ENCODE results near the gene DBH.

The DBH gene

GRCh38 chr9:133641861-133642595 lies 5.9 kb downstream of the DBH start:
- Mint-ChIP-seq H3K27me3 (no peaks in the 10 kb centered on the region), H3K4me1 (no peaks in the 10 kb centered on the region), H3K9me3 (no peaks in the 10 kb centered on the region), H3K4me3 (no peak overlapping the region), H3K27ac (no peak overlapping the region)
- DNase-seq = no peak
- ATAC-seq = no peak

- no peaks in the 10 kb centered on the region for H3K9me3 Mint-ChIP-seq
- H3K27ac Mint-ChIP-seq = no peak overlapping the region
- no peaks in the 10 kb centered on the region for H3K27me3 Mint-ChIP-seq
These were observed 6.7 kb downstream of the DBH start for GRCh38 chr9:133642708-133643361.

GRCh38 chr9:133643362-133643755 lies 7.2 kb downstream of the DBH start:
- Mint-ChIP-seq H3K9me3 (no peaks in the 10 kb centered on the region), H3K27ac (no peak overlapping the region), H3K27me3 (no peaks in the 10 kb centered on the region), H3K4me1 (no peaks in the 10 kb centered on the region), H3K4me3 (no peak overlapping the region)
- DNase-seq = no peak
- no peak for ATAC-seq

More at GRCh38 chr9:133642708-133643361, 6.7 kb downstream of the DBH start:
- Mint-ChIP-seq H3K4me1 (no peaks in the 10 kb centered on the region), H3K4me3 (no peak overlapping the region)
- no peak for ATAC-seq
- no peak for DNase-seq

- no peak for DNase-seq
- Mint-ChIP-seq H3K27me3 (no peaks in the 10 kb centered on the region), H3K9me3 (no peaks in the 10 kb centered on the region), H3K27ac (no peak overlapping the region), H3K4me1 (no peaks in the 10 kb centered on the region), H3K4me3 (no peak overlapping the region)
- ATAC-seq = no peak
These were observed 8.0 kb downstream of the DBH start for GRCh38 chr9:133643978-133644760.

DNA sequence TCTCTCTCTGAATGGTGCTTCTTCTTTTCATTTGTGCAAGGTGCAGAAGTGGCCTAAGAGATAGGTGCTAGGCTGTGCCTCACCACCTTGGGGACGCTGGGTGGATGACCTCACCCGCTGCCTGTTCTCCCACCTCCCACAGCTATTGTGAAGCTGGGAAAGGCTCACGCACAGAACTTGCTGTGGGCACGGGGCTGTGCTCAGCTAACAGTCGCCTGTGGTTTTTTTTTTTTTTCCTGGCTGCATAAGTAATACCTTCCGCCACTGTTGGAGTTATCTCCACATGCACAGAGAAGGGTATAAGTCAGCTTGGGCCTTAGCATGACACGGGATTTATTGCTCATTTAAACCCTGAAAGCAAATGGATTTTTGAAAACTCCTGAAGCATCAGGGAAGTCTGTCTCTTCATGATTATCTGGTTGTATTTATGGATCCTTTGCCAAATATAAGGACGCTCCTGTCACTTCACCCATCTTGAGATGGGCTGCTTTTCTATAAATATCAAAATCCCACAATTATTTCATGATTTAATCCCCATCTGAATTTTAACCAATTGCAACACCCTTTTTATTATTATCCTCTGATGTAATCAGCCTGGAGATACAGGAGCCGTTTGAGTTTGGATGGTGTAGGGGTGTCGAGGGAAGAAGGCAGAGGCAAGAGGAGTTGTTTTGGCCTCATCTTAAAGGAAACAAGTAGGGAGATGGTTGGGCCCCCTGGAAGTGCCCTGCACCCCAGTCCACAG lies 9.0 kb downstream of the DBH start:
- no peak overlapping the region for H3K27ac Mint-ChIP-seq

DNA sequence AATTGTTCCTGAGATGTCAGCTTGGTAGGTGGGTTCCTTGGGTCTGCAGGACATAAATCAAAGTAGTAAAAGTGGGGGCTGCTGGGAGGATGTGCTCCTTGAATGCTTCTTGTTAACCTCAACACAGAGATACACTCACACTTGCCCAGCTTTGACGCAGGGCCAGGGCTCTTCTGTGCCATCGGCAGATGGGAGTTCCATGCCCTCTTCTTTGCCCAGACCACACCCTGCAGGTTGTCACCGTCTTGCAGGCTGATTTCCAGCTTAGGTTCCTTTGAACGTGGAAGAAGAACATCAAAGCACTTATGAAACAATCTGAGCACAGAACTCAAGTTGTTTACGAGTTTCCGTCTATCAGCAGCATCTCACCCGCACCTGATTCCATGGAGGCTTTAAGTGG lies 11.0 kb downstream of the DBH start:
- no peak overlapping the region for H3K27ac Mint-ChIP-seq
- H3K4me1 Mint-ChIP-seq = no peaks in the 10 kb centered on the region
- peaks cover 15% of the 10 kb centered on the region for H3K27me3 Mint-ChIP-seq
- H3K4me3 Mint-ChIP-seq = no peak overlapping the region
- ATAC-seq (no peak), DNase-seq (no peak)
- H3K9me3 Mint-ChIP-seq = no peaks in the 10 kb centered on the region

More for the DNA sequence above, 9.0 kb downstream of the DBH start:
- Mint-ChIP-seq H3K4me3 (no peak overlapping the region), H3K27me3 (peaks cover 6% of the 10 kb centered on the region), H3K4me1 (no peaks in the 10 kb centered on the region), H3K9me3 (no peaks in the 10 kb centered on the region)
- DNase-seq = no peak
- no peak for ATAC-seq

- Mint-ChIP-seq H3K4me3 (no peak overlapping the region), H3K9me3 (no peaks in the 10 kb centered on the region), H3K27me3 (peaks cover 23% of the 10 kb centered on the region), H3K27ac (no peak overlapping the region), H3K4me1 (no peaks in the 10 kb centered on the region)
- ATAC-seq = no peak
- no peak for DNase-seq
These were observed 11.8 kb downstream of the DBH start for GRCh38 chr9:133647765-133648469.

DNA sequence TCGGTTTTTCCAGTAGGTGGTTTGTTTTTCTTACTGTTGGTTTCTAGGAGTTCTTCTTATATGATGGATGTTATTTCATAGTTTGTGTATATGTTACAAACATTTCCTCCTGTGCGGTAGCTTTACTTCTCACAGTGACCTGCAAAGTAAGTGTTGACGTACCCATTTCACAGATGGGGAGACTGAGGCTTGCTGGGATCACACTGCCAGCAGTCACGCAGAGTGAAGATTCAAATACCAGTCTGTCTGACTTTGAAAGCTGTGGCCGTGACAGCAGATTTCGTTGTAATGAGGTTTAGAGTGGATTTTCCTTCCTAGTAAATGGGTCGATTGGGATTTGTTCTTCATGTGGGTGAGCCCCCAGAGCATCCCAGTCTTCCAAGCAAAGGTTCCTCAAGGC lies 13.0 kb downstream of the DBH start:
- DNase-seq (no peak), ATAC-seq (no peak)
- Mint-ChIP-seq H3K27me3 (peaks cover 30% of the 10 kb centered on the region), H3K4me1 (no peaks in the 10 kb centered on the region), H3K9me3 (no peaks in the 10 kb centered on the region), H3K4me3 (no peak overlapping the region), H3K27ac (no peak overlapping the region)

GRCh38 chr9:133650026-133650425 lies 13.9 kb downstream of the DBH start:
- H3K4me3 Mint-ChIP-seq = no peak overlapping the region
- DNase-seq (no peak), ATAC-seq (no peak)
- peak overlapping the region in 1 of 2 donors; percentile 40 for H3K27ac Mint-ChIP-seq
- H3K9me3 Mint-ChIP-seq = no peaks in the 10 kb centered on the region
- no peaks in the 10 kb centered on the region for H3K4me1 Mint-ChIP-seq
- H3K27me3 Mint-ChIP-seq = peaks cover 37% of the 10 kb centered on the region

DNA sequence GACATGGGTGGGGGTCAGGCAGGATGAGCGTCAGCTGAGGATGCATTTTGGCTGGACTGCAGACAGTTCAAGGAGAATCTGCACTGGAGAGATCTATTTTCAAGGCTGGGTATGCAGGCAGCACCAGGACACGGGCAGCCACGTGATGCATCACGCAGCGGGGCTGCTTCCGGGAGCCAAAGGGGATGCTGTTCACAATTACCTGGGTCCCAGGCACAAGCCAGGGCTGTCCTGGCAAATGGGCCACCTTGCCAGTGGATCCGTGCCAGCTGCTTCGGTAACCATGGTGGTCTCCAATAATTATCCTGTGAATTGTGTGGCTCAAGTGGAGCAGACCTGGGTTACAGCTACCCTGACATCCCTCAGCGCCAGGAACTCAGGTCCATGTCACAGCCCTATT lies 17.5 kb downstream of the DBH start:
- peaks cover 73% of the 10 kb centered on the region for H3K27me3 Mint-ChIP-seq
- ATAC-seq = no peak
- DNase-seq = no peak

DNA sequence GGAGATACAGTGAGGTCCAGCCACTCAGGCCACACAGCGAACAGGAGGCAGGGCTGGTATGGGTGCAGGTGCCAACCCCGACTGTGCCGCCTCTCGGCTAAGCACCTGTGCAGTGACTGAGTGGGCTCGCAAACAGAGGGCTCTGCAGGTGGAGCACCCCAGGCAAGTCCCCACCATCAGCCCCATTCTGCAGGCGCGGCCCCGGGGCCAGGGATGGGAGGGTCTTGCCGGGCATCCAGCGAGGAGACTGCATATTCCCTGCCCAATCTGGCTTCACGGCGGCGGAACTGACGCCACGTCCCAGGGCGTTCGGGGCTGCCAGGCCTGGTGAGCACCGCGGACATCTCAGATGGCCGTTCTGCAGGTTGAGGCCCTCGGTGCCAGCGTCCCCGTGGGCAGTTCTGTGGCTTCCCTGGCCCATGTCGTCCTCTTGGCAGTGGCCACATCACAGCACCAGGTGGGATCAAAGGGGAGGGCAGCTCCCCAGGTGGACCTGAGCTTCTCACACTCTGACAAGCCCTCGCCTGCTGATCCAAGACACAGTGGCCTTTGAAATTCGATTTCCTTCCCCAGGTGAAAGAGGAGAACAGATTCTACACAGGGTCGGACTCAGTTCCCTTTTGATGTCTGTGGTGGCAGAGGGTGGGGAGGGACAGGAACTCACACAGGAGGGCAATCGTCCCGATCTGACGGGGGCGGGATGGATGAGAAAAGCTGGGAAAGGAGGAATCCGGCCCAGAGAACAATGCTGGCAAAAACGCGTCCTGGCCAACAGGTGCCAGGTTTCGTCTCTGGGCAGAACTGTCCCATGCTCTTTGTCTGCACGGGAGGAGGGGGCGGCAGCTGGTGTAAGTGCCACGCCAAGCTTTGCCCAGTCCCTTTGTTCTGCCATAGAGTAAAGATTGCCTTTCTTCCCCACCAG lies 18.8 kb downstream of the DBH start:
- ATAC-seq = no peak
- DNase-seq = no peak
- peaks cover 83% of the 10 kb centered on the region for H3K27me3 Mint-ChIP-seq
- peaks cover 31% of the 10 kb centered on the region for H3K4me1 Mint-ChIP-seq
- H3K27ac Mint-ChIP-seq = no peak overlapping the region
- no peaks in the 10 kb centered on the region for H3K9me3 Mint-ChIP-seq
- H3K4me3 Mint-ChIP-seq = no peak overlapping the region

More for the DNA sequence above, 17.5 kb downstream of the DBH start:
- Mint-ChIP-seq H3K9me3 (no peaks in the 10 kb centered on the region), H3K4me1 (peaks cover 18% of the 10 kb centered on the region), H3K27ac (no peak overlapping the region), H3K4me3 (no peak overlapping the region)

DNA sequence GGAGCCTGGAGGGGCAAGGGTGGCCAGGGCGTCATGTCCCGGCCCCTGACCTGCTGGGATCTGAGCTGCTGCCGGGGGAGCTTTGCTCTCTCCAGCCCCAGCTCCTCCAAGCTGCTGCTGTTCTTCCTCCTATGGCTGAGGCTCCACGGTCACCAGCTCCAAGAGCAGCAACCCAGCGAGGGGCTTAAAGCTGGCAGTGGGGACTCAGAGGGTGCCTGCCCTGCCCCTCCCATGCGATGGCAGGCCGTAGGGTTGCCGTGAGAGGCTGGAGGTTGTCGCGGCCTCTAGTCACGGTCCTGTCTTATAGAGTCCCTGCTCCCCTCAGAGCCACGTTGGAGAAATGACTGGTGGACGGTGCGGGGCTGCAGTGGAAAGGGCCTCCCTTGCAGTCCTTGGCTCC lies 19.5 kb downstream of the DBH start:
- H3K27me3 Mint-ChIP-seq = peaks cover 81% of the 10 kb centered on the region
- DNase-seq (no peak), ATAC-seq (no peak)
- peaks cover 34% of the 10 kb centered on the region for H3K4me1 Mint-ChIP-seq
- H3K27ac Mint-ChIP-seq = no peak overlapping the region
- H3K4me3 Mint-ChIP-seq = no peak overlapping the region
- no peaks in the 10 kb centered on the region for H3K9me3 Mint-ChIP-seq

DNA sequence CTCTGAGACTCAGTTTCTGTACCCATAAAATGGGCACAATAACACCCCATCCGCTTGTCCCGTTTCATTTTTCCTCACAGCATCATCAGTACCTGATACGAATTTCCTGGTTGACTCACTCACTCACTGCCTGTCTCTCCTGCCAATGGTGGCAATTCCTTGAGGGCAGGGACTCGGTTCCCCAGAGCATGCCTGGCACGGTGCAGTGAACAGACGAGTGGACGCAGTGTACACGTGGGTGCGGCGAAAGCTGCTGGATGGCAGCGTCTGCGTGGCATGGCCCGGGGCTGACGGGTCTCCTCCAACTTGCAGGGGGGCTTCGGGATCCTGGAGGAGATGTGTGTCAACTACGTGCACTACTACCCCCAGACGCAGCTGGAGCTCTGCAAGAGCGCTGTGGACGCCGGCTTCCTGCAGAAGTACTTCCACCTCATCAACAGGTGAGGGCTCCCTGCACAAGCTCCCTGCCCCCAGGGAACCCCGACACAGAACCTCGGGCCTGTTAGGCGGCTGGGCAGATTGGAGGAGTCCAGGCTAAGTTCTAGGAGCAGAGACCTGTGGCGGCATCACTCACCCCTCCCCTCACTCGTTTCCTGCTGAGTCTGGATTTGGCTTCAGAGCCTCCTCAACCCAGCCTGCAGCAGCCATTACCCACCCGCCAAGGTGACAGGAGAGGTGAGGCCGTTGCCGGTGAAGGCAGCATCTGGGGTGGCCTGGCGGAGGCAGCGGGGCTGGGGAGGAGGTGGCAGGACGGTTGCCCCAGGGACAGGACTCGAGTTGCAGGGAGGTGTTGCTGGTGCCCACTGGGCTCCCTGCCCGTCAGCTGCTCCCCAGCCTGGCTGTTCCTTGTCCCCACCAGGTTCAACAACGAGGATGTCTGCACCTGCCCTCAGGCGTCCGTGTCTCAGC lies 20.3 kb downstream of the DBH start:
- Mint-ChIP-seq H3K9me3 (no peaks in the 10 kb centered on the region), H3K4me1 (peaks cover 34% of the 10 kb centered on the region), H3K27ac (no peak overlapping the region), H3K4me3 (no peak overlapping the region), H3K27me3 (peaks cover 80% of the 10 kb centered on the region)
- ATAC-seq (peak; percentile 58), DNase-seq (peak in 1 of 2 donors; percentile 29)
